Endometrium (tissue), 2 donors: ENCODE data around the gene TRIM22.
"Not testable (repeated sequence)": the region's sequence is repeated elsewhere in the genome, so short reads cannot be mapped to it uniquely, and the experiment has no call there.

Source experiments
- FAIRE-seq: peaks from 2 replicates; lab custom pipeline; 2012; peaks lifted over from hg19 to GRCh38; lab: Jason Lieb, UNC
- donor health status: control.
- donor health status: control.

The TRIM22 gene

GRCh38 chr11:5691238-5691963, 1.8 kb downstream of the TRIM22 start:
- FAIRE-seq = not testable (repeated sequence)

- peak; percentile 8 for FAIRE-seq
These were observed 2.4 kb downstream of the TRIM22 start for GRCh38 chr11:5691964-5692361.

GRCh38 chr11:5694642-5695041, 5.1 kb downstream of the TRIM22 start:
- no peak for FAIRE-seq

GRCh38 chr11:5695580-5695979, 6.0 kb downstream of the TRIM22 start:
- FAIRE-seq = no peak

GRCh38 chr11:5696210-5696609, 6.6 kb downstream of the TRIM22 start:
- FAIRE-seq = no peak

GRCh38 chr11:5698281-5698680, 8.7 kb downstream of the TRIM22 start:
- FAIRE-seq = no peak

GRCh38 chr11:5700421-5701054, 10.9 kb downstream of the TRIM22 start:
- no peak for FAIRE-seq

- FAIRE-seq = no peak
These were observed 11.5 kb downstream of the TRIM22 start for GRCh38 chr11:5701055-5701577.

- no peak for FAIRE-seq
These were observed 14.3 kb downstream of the TRIM22 start for GRCh38 chr11:5703741-5704536.

- no peak for FAIRE-seq
These were observed 16.1 kb downstream of the TRIM22 start for GRCh38 chr11:5705688-5706087.

- FAIRE-seq = peak; percentile 53
These were observed 22.9 kb downstream of the TRIM22 start for GRCh38 chr11:5712507-5712906.

GRCh38 chr11:5713695-5714094, 24.1 kb downstream of the TRIM22 start:
- no peak for FAIRE-seq

GRCh38 chr11:5716518-5716917, 26.9 kb downstream of the TRIM22 start:
- not testable (repeated sequence) for FAIRE-seq

GRCh38 chr11:5719703-5720495, 30.3 kb downstream of the TRIM22 start:
- FAIRE-seq = no peak

- FAIRE-seq = no peak
These were observed 33.0 kb downstream of the TRIM22 start for GRCh38 chr11:5722622-5723021.

- no peak for FAIRE-seq
These were observed 36.8 kb downstream of the TRIM22 start for GRCh38 chr11:5726351-5726750.

- no peak for FAIRE-seq
These were observed 38.1 kb downstream of the TRIM22 start for GRCh38 chr11:5727691-5728090.

- FAIRE-seq = no peak
These were observed 46.8 kb downstream of the TRIM22 start, which contains the start of gene OR56B1 for GRCh38 chr11:5736396-5736795. OR56B1 (plus strand) TSS chr11:5736448; CDS start chr11:5736517, 69 bp downstream.

- FAIRE-seq = no peak
These were observed 47.5 kb downstream of the TRIM22 start for GRCh38 chr11:5737091-5737490.

GRCh38 chr11:5737670-5738392, 48.2 kb downstream of the TRIM22 start:
- FAIRE-seq = no peak

GRCh38 chr11:5738431-5738830, 48.8 kb downstream of the TRIM22 start:
- FAIRE-seq = no peak
